Stimulated activated CD4-positive, alpha-beta T cell treated with anti-CD3 and anti-CD28 coated beads, TNF-alpha, amount 100 ng/mL, for 1 hour (primary cell): Measurements from ENCODE around the gene RNF157.

ENCODE experiments used
- DNase-seq, 3 donors: peaks; one replicate each; pipeline ENCODE4 v3.0.0-alpha.2; 2020; ENCODE audit warnings: low read depth in 3 of 3, low spot score in 1 of 3

The RNF157 gene

DNA sequence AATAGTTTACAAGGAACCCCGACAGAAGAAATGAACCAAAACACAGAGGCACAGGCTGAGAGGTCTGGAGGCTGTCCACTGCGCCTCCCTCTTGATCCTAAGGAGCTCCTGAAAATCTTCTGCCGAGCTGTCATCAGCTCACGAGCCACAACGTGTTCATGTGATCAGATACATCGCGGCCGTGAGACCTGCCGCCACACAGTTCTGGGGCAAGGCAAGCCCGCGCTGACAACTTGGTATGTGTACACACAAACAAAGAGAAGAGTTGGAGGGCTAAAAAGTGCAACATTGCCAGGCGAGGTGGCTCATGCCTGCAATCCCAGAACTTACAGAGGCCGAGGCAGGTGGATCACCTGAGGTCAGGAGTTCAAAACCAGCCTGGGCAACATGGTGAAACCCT, 144.3 kb downstream of the RNF157 start:
- DNase-seq, result no peak

DNA sequence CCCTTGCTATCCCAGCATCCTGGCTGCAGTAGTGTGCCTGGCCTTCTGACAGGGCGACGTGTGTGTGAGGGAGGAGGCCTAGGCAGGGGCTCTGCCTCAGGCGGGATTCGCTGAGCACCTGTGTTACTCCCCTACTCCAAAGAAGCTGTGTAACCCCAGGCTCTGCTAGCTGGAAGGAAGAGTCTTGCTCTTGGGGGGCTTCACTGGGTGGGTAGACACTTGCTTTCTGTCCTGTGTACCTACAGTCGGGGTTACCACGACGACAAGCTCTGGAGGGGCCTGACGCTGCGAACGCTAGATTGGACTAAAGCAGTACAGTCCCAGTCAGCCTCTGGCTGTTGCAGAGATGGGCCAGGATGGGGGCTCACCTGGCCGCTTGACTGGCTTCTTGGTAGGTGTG, 146.2 kb downstream of the RNF157 start:
- no peak for DNase-seq

DNA sequence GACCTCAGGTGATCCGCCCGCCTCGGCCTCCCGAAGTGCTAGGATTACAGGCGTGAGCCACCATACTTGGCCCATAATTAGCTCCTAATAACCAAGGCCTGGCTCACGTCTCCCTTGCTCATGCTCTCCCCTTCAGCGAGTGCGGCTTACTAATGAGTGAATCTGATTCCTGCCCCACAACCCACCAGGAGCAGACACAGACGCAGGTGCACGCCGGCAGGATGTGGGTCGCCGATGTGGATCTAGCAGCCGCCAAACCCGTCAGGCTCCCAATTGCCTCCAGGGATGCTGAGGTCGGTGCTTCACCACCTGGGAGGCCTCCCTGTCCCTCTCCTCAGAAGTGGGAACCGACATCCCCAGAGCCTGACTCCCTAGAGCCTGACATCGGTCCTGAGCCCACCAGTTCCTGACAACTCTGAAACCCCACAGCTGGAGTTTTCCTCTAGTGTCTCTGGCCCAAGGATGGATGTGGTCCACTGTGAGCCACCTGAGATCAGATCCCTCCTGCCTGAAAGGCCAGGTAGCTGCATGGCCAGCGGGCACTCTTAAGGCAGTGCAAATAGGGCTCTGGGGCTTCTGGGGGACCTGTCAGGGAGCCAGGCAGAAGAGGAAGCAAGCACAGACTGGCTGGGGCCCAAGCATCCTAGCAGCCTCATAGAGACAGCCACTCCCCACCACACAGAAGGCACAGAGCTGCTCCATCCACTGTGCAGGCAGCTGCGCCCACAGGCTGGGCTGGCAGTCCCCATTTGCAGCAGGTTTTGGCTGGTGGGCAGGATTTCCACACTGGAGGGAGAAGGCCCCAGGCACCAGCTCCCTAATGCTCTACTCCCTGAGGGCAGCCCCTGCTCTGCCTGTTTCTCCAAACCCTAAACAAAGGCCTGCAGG, 147.5 kb downstream of the RNF157 start:
- DNase-seq, result no peak
